Gastrocnemius medialis (tissue), 4 donors: Measurements from ENCODE around the gene ANKMY1. TPM values are rescaled to one million over a fixed set of nuclear protein-coding genes. Genes with fewer than 3 reads are reported as not detected.

Experiments used
- ATAC-seq, 2 donors: fragments of 150-250 bp; one replicate each; pipeline ENCODE4 v1.9.1; 2016
- DNase-seq, 2 donors: peaks; one replicate each; pipeline ENCODE4 v3.0.0-alpha.2; 2019
- H3K27ac ChIP-seq, 4 donors: fragments of 200-600 bp; sonication (generic); 1 replicate in 1 of 4; 2 replicates in 3 of 4; pipeline ENCODE4 v1.5.1; 2016 to 2018; ENCODE audit warnings: mild to moderate bottlenecking in 2 of 4, moderate library complexity in 1 of 4
- H3K27me3 ChIP-seq, 3 donors: fragments of 200-600 bp; sonication (generic) in 2 of 3; 1 replicate in 1 of 3; 2 replicates in 2 of 3; pipeline versions ENCODE4 v1.5.1 to v1.6.0; 2016 to 2019; ENCODE audit warnings: mild to moderate bottlenecking in 1 of 3, moderate library complexity in 1 of 3
- H3K36me3 ChIP-seq, 2 donors: fragments of 200-600 bp; sonication (generic) in 1 of 2; one replicate each; pipeline ENCODE4 v1.5.1; 2017 to 2018
- H3K4me1 ChIP-seq, 2 donors: fragments of 200-600 bp; sonication (generic) in 1 of 2; one replicate each; pipeline ENCODE4 v1.5.1; 2016 to 2017; ENCODE audit warnings: mild to moderate bottlenecking in 2 of 2
- H3K4me3 ChIP-seq, 4 donors: fragments of 200-600 bp; sonication (generic) in 3 of 4; 1 replicate in 1 of 4; 2 replicates in 3 of 4; pipeline ENCODE4 v1.5.1; 2016 to 2019; ENCODE audit warnings: mild to moderate bottlenecking in 2 of 4
- H3K9me3 ChIP-seq, 3 donors: fragments of 200-600 bp; sonication (generic) in 2 of 3; 1 replicate in 1 of 3; 2 replicates in 2 of 3; pipeline ENCODE4 v1.5.1; 2016 to 2019
- POLR2A ChIP-seq, 2 donors: fragments of 450-650 bp; IDR thresholded peaks; one replicate each; pipeline ENCODE4 v1.6.1; 2017; ENCODE audit warnings: antibody characterized with exemption in 2 of 2, mild to moderate bottlenecking in 2 of 2, moderate library complexity in 2 of 2
- in situ Hi-C, 4 donors: fragments of 200-750 bp; cut with MboI; loops; one replicate each; pipeline versions ENCODE4 v1.15.0 to v1.8.0; 2017; ENCODE audit warnings: low sequenced_read_pairs in 4 of 4
- intact Hi-C: fragments of 100-400 bp; cut with DNase I; formaldehyde crosslinking; loops from one replicate; pipeline ENCODE4 v1.15.1; 2023; ENCODE audit warnings: low total_unique reads
- total RNA-seq, 4 donors: library from RNA; depleted of rRNA; stranded (reverse); fragments of >200 nt; gene quantifications; one replicate each; pipeline versions ENCODE4 v1.1.0 to v1.2.3, GENCODE V29; 2016
- TF ChIP-seq, protein P1 (sequence below), 5 experiments: fragments of 450-650 bp in 3 of 5; fragments of 200-600 bp in 2 of 5; sonication (generic) in 2 of 5; IDR thresholded peaks in 4 of 5; conservative IDR thresholded peaks in 1 of 5; 1 replicate in 4 of 5; 2 replicates in 1 of 5; pipeline ENCODE4 v1.5.1; 2016 to 2019; ENCODE audit warnings: antibody characterized with exemption in 5 of 5, mild to moderate bottlenecking in 3 of 5, moderate library complexity in 3 of 5

Gene ANKMY1
- total RNA-seq, 4 donors from 2014 or later = 3.3 to 9.0 (median 5.6) TPM

DNA sequence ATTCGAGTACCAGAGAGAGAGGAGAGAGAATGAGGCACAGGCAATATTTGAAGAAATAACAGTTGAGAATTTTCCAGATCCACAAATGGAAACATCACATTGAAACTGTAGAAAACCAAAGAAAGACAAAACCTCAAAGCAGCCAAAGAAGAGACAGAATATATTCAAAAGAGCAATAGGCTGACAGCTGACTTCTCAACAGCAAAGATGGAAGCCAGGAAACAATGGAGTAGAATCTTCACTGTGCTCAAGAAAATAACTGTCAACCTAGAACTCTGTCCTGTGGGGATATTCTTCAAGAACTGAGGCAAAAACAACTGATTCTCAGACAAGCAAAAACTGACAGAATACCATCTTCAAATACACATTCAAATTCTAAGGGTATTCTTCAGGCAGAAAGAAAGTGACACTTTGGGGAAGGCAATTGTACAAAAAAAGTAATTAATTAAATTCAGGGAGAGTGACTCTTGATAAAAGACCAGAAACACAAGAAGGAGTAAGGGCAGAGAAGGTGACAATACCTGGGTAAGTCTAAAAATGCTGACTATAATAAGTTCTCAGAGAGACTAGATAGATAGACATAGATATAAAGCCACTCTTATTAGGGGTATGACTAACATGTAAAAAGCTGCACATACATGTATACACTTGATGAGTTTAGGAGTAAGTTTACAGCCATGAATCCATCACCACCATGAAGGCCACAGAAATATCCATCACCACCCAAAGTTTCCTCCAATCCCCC lies 25.6 kb downstream of the ANKMY1 start:
- H3K4me1 ChIP-seq = no peaks in the 10 kb centered on the region
- H3K9me3 ChIP-seq = peaks cover 0 to 7% (median 6%) of the 10 kb centered on the region in 3 donors
- in situ Hi-C loops = no loop called here
- ATAC-seq = no peak
- H3K27ac ChIP-seq = no peak overlapping the region
- H3K4me3 ChIP-seq = no peak overlapping the region
- no peaks in the 10 kb centered on the region for H3K27me3 ChIP-seq
- TF ChIP-seq, protein P1, sequence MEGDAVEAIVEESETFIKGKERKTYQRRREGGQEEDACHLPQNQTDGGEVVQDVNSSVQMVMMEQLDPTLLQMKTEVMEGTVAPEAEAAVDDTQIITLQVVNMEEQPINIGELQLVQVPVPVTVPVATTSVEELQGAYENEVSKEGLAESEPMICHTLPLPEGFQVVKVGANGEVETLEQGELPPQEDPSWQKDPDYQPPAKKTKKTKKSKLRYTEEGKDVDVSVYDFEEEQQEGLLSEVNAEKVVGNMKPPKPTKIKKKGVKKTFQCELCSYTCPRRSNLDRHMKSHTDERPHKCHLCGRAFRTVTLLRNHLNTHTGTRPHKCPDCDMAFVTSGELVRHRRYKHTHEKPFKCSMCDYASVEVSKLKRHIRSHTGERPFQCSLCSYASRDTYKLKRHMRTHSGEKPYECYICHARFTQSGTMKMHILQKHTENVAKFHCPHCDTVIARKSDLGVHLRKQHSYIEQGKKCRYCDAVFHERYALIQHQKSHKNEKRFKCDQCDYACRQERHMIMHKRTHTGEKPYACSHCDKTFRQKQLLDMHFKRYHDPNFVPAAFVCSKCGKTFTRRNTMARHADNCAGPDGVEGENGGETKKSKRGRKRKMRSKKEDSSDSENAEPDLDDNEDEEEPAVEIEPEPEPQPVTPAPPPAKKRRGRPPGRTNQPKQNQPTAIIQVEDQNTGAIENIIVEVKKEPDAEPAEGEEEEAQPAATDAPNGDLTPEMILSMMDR (IDR thresholded peaks at IDR 0.05 in 4 of 5, conservative IDR thresholded peaks at IDR 0.05 in 1 of 5) = no peak
- no peak for TF ChIP-seq POLR2A (IDR thresholded peaks at IDR 0.05)
- peaks cover 0 to 30% of the 10 kb centered on the region in 2 donors for H3K36me3 ChIP-seq
- intact Hi-C loops = no loop called here
- no peak for DNase-seq

- Histone ChIP-seq H3K27me3 (no peaks in the 10 kb centered on the region), H3K4me3 (no peak overlapping the region), H3K27ac (no peak overlapping the region), H3K4me1 (no peaks in the 10 kb centered on the region), H3K36me3 (peaks cover 0 to 36% of the 10 kb centered on the region in 2 donors), H3K9me3 (peaks cover 0 to 7% (median 6%) of the 10 kb centered on the region in 3 donors)
- DNase-seq (no peak), ATAC-seq (no peak)
- intact Hi-C loops = no loop called here
- in situ Hi-C loops = no loop called here
- no peak for TF ChIP-seq POLR2A (IDR thresholded peaks at IDR 0.05)
- TF ChIP-seq, protein P1 (IDR thresholded peaks at IDR 0.05 in 4 of 5, conservative IDR thresholded peaks at IDR 0.05 in 1 of 5) = no peak
These were observed 26.8 kb downstream of the ANKMY1 start for GRCh38 chr2:240531038-240531437.

- in situ Hi-C loops (no loop called here), intact Hi-C loops (no loop called here)
- no peaks in the 10 kb centered on the region for H3K4me1 ChIP-seq
- ATAC-seq (no peak), DNase-seq (no peak)
- no peak overlapping the region for H3K27ac ChIP-seq
- no peaks in the 10 kb centered on the region for H3K27me3 ChIP-seq
- H3K9me3 ChIP-seq = peaks cover 0 to 7% (median 6%) of the 10 kb centered on the region in 3 donors
- H3K36me3 ChIP-seq = peaks cover 0 to 44% of the 10 kb centered on the region in 2 donors
- H3K4me3 ChIP-seq = no peak overlapping the region
- TF ChIP-seq POLR2A (IDR thresholded peaks at IDR 0.05) = no peak
- TF ChIP-seq, protein P1 (IDR thresholded peaks at IDR 0.05 in 4 of 5, conservative IDR thresholded peaks at IDR 0.05 in 1 of 5) = no peak
These were observed 27.6 kb downstream of the ANKMY1 start for GRCh38 chr2:240530181-240530580.

GRCh38 chr2:240529344-240529999 lies 28.3 kb downstream of the ANKMY1 start:
- intact Hi-C loops (no loop called here), in situ Hi-C loops (no loop called here)
- DNase-seq = no peak
- TF ChIP-seq, protein P1 (IDR thresholded peaks at IDR 0.05 in 4 of 5, conservative IDR thresholded peaks at IDR 0.05 in 1 of 5) = no peak
- TF ChIP-seq POLR2A (IDR thresholded peaks at IDR 0.05) = no peak
- H3K4me3 ChIP-seq = no peak overlapping the region
- no peak overlapping the region for H3K27ac ChIP-seq
- no peak for ATAC-seq
- no peaks in the 10 kb centered on the region for H3K4me1 ChIP-seq
- H3K27me3 ChIP-seq = no peaks in the 10 kb centered on the region
- peaks cover 0 to 47% of the 10 kb centered on the region in 2 donors for H3K36me3 ChIP-seq
- H3K9me3 ChIP-seq = peaks cover 0 to 7% (median 6%) of the 10 kb centered on the region in 3 donors
